Measurements from ENCODE around the gene NPAS3.

Gene NPAS3

DNA sequence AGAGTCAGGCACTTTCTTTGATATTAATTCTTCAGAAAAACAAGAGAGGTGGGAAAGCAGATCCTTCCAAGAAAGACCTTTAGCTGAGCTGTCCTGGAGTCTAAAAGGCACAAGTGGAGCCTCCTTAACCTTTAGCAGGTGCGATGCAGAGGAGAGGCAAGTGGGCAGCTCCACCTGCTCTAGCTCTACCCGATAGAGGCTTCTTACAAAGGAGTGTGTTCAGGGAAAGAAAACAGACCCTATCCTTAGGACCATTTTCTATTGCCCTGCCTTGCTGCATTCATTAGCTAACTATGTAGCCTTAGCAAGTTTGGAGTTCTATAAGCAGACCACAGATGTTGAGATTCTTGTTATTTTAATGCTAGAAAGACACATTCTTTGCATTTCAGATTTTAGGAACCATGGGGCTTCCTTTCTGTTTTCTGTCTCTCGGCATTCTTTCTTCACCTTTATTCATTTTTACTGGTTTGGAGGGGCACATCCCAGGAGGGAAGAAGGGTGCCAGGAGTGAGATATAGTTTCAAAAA lies 797.7 kb downstream of the NPAS3 start:
- no peak overlapping the region for H3K27ac ChIP-seq (ENCODE audit: extremely low read depth, low read depth, low read length)
- no peaks in the 10 kb centered on the region for H3K9me3 ChIP-seq (ENCODE audit: control insufficient read depth, insufficient read depth, low read depth, low read length)
- H3K4me3 ChIP-seq (ENCODE audit: low read depth, low read length), result no peak overlapping the region
- no peak for TF ChIP-seq TCF7L2 (IDR thresholded peaks at IDR 0.05; ENCODE audit: borderline replicate concordance, low read depth, low read length)
- TF ChIP-seq, protein P1, sequence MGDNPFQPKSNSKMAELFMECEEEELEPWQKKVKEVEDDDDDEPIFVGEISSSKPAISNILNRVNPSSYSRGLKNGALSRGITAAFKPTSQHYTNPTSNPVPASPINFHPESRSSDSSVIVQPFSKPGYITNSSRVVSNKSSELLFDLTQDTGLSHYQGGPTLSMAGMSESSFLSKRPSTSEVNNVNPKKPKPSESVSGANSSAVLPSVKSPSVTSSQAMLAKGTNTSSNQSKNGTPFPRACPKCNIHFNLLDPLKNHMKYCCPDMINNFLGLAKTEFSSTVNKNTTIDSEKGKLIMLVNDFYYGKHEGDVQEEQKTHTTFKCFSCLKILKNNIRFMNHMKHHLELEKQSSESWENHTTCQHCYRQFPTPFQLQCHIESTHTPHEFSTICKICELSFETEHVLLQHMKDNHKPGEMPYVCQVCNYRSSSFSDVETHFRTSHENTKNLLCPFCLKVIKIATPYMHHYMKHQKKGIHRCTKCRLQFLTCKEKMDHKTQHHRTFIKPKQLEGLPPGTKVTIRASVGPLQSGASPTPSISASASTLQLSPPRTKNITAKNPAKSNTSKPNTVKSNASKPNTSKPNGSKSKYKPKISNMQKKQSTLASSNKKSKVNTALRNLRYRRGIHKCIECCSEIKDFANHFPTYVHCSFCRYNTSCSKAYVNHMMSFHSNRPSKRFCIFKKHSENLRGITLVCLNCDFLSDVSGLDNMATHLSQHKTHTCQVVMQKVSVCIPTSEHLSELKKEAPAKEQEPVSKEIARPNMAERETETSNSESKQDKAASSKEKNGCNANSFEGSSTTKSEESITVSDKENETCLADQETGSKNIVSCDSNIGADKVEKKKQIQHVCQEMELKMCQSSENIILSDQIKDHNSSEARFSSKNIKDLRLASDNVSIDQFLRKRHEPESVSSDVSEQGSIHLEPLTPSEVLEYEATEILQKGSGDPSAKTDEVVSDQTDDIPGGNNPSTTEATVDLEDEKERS (tag by site-specific recombination; IDR thresholded peaks at IDR 0.05), result no peak
- H3K36me3 ChIP-seq (ENCODE audit: control insufficient read depth in 2 of 2, insufficient read depth in 1 of 2, low read length in 2 of 2), result no peaks in the 10 kb centered on the region
- H3K4me1 ChIP-seq (ENCODE audit: control insufficient read depth, insufficient read depth, low read length), result no peaks in the 10 kb centered on the region
- CTCF ChIA-PET, result interaction anchor here (1.1 kb wide), 1 partner anchor 57 kb away, joined by 3 read pairs; no protein-coding TSS in a partner anchor
- POLR2A ChIA-PET, result no interaction called here

DNA sequence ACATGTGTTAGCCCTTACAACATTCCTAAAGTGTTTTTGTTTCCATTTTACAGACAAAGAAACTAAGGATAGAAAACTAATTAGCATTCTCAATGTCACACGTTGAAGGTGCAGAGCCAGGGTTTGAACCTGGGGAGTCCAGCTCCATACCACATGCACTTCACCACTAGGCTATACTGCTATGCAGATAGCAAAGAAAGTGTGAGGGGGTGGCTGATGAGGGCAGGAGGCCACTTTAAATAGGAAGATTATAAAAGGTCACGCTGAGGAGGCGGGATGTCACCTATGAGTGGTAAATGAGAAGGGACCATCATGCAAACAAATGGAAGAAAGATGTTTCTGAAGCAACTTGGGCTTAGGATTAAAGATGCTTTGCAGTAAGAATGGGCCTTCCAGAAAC lies 798.3 kb downstream of the NPAS3 start:
- TF ChIP-seq ZNF266 (tag by site-specific recombination; IDR thresholded peaks at IDR 0.05; ENCODE audit: low read depth), result no peak
- no peak for TF ChIP-seq SETDB1 (IDR thresholded peaks at IDR 0.05; ENCODE audit: insufficient read length, low read length)
- TF ChIP-seq, protein P2, sequence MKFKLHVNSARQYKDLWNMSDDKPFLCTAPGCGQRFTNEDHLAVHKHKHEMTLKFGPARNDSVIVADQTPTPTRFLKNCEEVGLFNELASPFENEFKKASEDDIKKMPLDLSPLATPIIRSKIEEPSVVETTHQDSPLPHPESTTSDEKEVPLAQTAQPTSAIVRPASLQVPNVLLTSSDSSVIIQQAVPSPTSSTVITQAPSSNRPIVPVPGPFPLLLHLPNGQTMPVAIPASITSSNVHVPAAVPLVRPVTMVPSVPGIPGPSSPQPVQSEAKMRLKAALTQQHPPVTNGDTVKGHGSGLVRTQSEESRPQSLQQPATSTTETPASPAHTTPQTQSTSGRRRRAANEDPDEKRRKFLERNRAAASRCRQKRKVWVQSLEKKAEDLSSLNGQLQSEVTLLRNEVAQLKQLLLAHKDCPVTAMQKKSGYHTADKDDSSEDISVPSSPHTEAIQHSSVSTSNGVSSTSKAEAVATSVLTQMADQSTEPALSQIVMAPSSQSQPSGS (tag by site-specific recombination; IDR thresholded peaks at IDR 0.05; ENCODE audit: low read depth), result no peak
- TF ChIP-seq, protein P3, sequence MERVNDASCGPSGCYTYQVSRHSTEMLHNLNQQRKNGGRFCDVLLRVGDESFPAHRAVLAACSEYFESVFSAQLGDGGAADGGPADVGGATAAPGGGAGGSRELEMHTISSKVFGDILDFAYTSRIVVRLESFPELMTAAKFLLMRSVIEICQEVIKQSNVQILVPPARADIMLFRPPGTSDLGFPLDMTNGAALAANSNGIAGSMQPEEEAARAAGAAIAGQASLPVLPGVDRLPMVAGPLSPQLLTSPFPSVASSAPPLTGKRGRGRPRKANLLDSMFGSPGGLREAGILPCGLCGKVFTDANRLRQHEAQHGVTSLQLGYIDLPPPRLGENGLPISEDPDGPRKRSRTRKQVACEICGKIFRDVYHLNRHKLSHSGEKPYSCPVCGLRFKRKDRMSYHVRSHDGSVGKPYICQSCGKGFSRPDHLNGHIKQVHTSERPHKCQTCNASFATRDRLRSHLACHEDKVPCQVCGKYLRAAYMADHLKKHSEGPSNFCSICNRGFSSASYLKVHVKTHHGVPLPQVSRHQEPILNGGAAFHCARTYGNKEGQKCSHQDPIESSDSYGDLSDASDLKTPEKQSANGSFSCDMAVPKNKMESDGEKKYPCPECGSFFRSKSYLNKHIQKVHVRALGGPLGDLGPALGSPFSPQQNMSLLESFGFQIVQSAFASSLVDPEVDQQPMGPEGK (tag by site-specific recombination; IDR thresholded peaks at IDR 0.05), result no peak
- no peak for TF ChIP-seq SCRT1 (tag by site-specific recombination; IDR thresholded peaks at IDR 0.05; ENCODE audit: borderline replicate concordance)
- no peak for TF ChIP-seq ZNF626 (tag by site-specific recombination; IDR thresholded peaks at IDR 0.05)
- TF ChIP-seq, protein P4, sequence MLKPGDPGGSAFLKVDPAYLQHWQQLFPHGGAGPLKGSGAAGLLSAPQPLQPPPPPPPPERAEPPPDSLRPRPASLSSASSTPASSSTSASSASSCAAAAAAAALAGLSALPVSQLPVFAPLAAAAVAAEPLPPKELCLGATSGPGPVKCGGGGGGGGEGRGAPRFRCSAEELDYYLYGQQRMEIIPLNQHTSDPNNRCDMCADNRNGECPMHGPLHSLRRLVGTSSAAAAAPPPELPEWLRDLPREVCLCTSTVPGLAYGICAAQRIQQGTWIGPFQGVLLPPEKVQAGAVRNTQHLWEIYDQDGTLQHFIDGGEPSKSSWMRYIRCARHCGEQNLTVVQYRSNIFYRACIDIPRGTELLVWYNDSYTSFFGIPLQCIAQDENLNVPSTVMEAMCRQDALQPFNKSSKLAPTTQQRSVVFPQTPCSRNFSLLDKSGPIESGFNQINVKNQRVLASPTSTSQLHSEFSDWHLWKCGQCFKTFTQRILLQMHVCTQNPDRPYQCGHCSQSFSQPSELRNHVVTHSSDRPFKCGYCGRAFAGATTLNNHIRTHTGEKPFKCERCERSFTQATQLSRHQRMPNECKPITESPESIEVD (tag by site-specific recombination; IDR thresholded peaks at IDR 0.05), result no peak
- no peak for TF ChIP-seq TCF7L2 (IDR thresholded peaks at IDR 0.05; ENCODE audit: borderline replicate concordance, low read depth, low read length)
- no peak for TF ChIP-seq ZSCAN16 (tag by site-specific recombination; IDR thresholded peaks at IDR 0.05)
- no peak for TF ChIP-seq KLF7 (tag by site-specific recombination; IDR thresholded peaks at IDR 0.05; ENCODE audit: borderline replicate concordance)
- ChIA-PET POLR2A (no interaction called here), CTCF (interaction anchor here (1.1 kb wide), 1 partner anchor 56 kb away, joined by 3 read pairs; no protein-coding TSS in a partner anchor)
- Histone ChIP-seq H3K4me1 (ENCODE audit: control insufficient read depth, insufficient read depth, low read length) (no peaks in the 10 kb centered on the region), H3K27ac (ENCODE audit: extremely low read depth, low read depth, low read length) (no peak overlapping the region), H3K36me3 (ENCODE audit: control insufficient read depth in 2 of 2, insufficient read depth in 1 of 2, low read length in 2 of 2) (no peaks in the 10 kb centered on the region), H3K9me3 (ENCODE audit: control insufficient read depth, insufficient read depth, low read depth, low read length) (no peaks in the 10 kb centered on the region), H3K4me3 (ENCODE audit: low read depth, low read length) (no peak overlapping the region)

DNA sequence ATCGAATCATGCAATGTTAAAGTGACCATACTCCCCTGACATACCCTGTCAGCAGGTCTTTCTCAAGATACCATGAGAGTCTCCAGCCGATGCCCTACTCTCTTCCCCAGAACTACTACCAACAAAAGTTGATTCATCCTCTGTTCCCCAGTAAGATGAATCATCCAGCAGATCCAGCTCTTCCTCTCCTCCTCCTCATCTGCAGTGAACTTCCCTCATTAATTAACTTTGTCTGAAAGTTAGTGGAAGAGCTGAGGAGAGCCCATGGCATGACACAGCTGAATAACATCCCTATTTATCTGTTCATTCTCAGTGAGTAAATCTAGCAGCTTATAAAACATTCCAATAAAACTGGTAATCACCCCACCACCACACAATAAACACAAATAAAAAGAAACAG lies 798.8 kb downstream of the NPAS3 start:
- CTCF ChIA-PET, result interaction anchor here (1.1 kb wide), 1 partner anchor 56 kb away, joined by 3 read pairs; no protein-coding TSS in a partner anchor
- Histone ChIP-seq H3K27ac (ENCODE audit: extremely low read depth, low read depth, low read length) (no peak overlapping the region), H3K4me1 (ENCODE audit: control insufficient read depth, insufficient read depth, low read length) (no peaks in the 10 kb centered on the region), H3K9me3 (ENCODE audit: control insufficient read depth, insufficient read depth, low read depth, low read length) (no peaks in the 10 kb centered on the region), H3K4me3 (ENCODE audit: low read depth, low read length) (no peak overlapping the region), H3K36me3 (ENCODE audit: control insufficient read depth in 2 of 2, insufficient read depth in 1 of 2, low read length in 2 of 2) (no peaks in the 10 kb centered on the region)
- POLR2A ChIA-PET, result no interaction called here
- TF ChIP-seq HOXA7 (CRISPR knock-in tag; IDR thresholded peaks at IDR 0.05; ENCODE audit: borderline replicate concordance), result no peak
- TF ChIP-seq ZNF785 (tag by site-specific recombination; IDR thresholded peaks at IDR 0.05), result no peak
- no peak for TF ChIP-seq ZNF558 (tag by site-specific recombination; IDR thresholded peaks at IDR 0.05)
- TF ChIP-seq, protein P4 (tag by site-specific recombination; IDR thresholded peaks at IDR 0.05), result no peak
- no peak for TF ChIP-seq ZNF510 (tag by site-specific recombination; IDR thresholded peaks at IDR 0.05; ENCODE audit: insufficient replicate concordance)
- TF ChIP-seq, protein P5, sequence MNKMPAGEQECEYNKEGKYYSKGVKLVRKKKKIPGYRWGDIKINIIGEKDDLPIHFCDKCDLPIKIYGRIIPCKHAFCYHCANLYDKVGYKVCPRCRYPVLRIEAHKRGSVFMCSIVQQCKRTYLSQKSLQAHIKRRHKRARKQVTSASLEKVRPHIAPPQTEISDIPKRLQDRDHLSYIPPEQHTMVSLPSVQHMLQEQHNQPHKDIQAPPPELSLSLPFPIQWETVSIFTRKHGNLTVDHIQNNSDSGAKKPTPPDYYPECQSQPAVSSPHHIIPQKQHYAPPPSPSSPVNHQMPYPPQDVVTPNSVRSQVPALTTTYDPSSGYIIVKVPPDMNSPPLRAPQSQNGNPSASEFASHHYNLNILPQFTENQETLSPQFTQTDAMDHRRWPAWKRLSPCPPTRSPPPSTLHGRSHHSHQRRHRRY (tag by site-specific recombination; IDR thresholded peaks at IDR 0.05), result no peak
- no peak for TF ChIP-seq ZBTB48 (tag by site-specific recombination; IDR thresholded peaks at IDR 0.05)
- no peak for TF ChIP-seq OSR2 (tag by site-specific recombination; IDR thresholded peaks at IDR 0.05)
- TF ChIP-seq ZFP37 (tag by site-specific recombination; IDR thresholded peaks at IDR 0.05), result no peak
